ENCODE measurements around the gene RABL2B.
"Not testable (repeated sequence)": the region's sequence is repeated elsewhere in the genome, so short reads cannot be mapped to it uniquely, and the experiment has no call there.

The RABL2B gene

DNA sequence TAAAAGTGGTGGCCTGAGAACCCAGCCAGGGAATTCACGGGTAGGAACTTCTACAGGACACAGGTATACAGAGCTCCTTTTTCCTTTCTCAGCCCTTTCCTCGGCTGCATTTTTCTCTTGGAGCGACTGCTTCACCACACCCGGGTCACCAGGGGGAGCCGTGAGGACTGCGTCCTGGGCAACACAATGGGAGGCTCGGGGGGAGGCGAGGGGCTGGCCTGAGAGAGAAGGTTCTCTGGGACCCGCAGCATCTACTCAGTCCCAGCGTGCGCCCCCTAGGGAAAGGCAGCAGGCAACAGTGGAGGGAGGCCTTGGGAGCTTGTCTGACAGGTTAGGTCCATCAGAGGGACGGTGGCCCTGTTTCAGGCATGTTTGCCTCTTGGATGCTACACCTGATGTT, 8.3 kb downstream of the RABL2B start:
- not testable (repeated sequence) for H3K27me3 ChIP-seq (ENCODE audit: insufficient read depth, low read length, poor library complexity); H3K4me1 ChIP-seq (ENCODE audit: insufficient read depth, low read length); H3K79me2 ChIP-seq (ENCODE audit: insufficient read depth, low read length); H3K9ac ChIP-seq (ENCODE audit: low read depth, low read length); H3K36me3 ChIP-seq (ENCODE audit: insufficient read depth, low read length); H3K27ac ChIP-seq (ENCODE audit: low read length); H3K9me3 ChIP-seq (ENCODE audit: insufficient read depth, low read length, severe bottlenecking); H4K20me1 ChIP-seq (ENCODE audit: insufficient read depth, low read length); H3K4me3 ChIP-seq (ENCODE audit: low read depth in 1 of 2, low read length in 2 of 2); H2AFZ ChIP-seq (ENCODE audit: low read depth, low read length); H3K4me2 ChIP-seq (ENCODE audit: insufficient read depth, low read length)
- TF ChIP-seq, protein P1, sequence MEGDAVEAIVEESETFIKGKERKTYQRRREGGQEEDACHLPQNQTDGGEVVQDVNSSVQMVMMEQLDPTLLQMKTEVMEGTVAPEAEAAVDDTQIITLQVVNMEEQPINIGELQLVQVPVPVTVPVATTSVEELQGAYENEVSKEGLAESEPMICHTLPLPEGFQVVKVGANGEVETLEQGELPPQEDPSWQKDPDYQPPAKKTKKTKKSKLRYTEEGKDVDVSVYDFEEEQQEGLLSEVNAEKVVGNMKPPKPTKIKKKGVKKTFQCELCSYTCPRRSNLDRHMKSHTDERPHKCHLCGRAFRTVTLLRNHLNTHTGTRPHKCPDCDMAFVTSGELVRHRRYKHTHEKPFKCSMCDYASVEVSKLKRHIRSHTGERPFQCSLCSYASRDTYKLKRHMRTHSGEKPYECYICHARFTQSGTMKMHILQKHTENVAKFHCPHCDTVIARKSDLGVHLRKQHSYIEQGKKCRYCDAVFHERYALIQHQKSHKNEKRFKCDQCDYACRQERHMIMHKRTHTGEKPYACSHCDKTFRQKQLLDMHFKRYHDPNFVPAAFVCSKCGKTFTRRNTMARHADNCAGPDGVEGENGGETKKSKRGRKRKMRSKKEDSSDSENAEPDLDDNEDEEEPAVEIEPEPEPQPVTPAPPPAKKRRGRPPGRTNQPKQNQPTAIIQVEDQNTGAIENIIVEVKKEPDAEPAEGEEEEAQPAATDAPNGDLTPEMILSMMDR (IDR thresholded peaks at IDR 0.05; ENCODE audit: borderline replicate concordance, extremely low read depth, low read length, poor library complexity, severe bottlenecking): peak; percentile 49
- peak; percentile 32 for DNase-seq
- ATAC-seq (ENCODE audit: insufficient read depth, low read depth): peak; percentile 47; the same call in 2 of the 3 replicates

DNA sequence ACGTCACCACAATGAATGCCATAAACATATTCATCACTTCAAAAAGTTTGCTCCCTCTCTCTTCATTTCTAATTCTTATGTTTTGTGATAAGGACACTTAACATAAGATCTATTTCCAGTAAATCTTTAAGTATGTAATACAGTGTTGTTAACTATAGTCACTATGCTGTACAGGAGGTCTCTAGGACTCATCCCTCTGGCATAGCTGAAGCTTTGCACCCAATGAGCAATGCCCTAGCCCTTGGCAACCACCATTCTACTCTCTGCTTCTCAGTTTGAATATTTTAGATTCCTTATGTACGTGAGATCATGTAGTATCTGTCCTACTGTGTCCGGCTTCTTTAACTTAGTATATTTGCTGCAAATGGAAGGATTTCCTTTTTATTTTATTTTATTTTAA, 19.1 kb downstream of the RABL2B start:
- not testable (repeated sequence) for H3K4me2 ChIP-seq (ENCODE audit: insufficient read depth, low read length); H2AFZ ChIP-seq (ENCODE audit: low read depth, low read length); H3K27me3 ChIP-seq (ENCODE audit: insufficient read depth, low read length, poor library complexity); H3K27ac ChIP-seq (ENCODE audit: low read length); H3K9ac ChIP-seq (ENCODE audit: low read depth, low read length); ATAC-seq (ENCODE audit: insufficient read depth, low read depth); H3K4me1 ChIP-seq (ENCODE audit: insufficient read depth, low read length); H3K36me3 ChIP-seq (ENCODE audit: insufficient read depth, low read length); DNase-seq; H4K20me1 ChIP-seq (ENCODE audit: insufficient read depth, low read length); H3K79me2 ChIP-seq (ENCODE audit: insufficient read depth, low read length); H3K9me3 ChIP-seq (ENCODE audit: insufficient read depth, low read length, severe bottlenecking); H3K4me3 ChIP-seq (ENCODE audit: low read depth in 1 of 2, low read length in 2 of 2)

DNA sequence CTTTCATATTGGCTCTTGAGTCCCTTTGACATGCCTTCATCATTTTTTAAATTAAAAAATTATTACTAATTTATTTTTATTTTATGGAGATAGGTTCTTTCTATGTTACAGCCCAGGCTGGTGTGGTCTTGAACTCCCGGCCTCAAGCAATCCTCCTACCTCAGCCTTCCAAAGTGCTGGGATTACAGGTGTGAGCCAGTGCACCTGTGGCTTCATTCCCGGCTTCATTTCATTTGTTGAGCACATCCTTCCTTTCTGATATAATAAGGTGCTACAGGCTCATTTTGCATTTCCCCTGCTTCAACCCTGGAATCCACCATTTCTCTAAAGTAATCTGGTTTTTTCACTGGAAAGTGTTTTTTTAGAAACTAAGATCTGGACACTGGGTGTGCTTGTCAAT, 21.6 kb downstream of the RABL2B start:
- not testable (repeated sequence) for H2AFZ ChIP-seq (ENCODE audit: low read depth, low read length); H3K4me2 ChIP-seq (ENCODE audit: insufficient read depth, low read length); H4K20me1 ChIP-seq (ENCODE audit: insufficient read depth, low read length); H3K79me2 ChIP-seq (ENCODE audit: insufficient read depth, low read length); H3K36me3 ChIP-seq (ENCODE audit: insufficient read depth, low read length); H3K9ac ChIP-seq (ENCODE audit: low read depth, low read length); H3K27me3 ChIP-seq (ENCODE audit: insufficient read depth, low read length, poor library complexity); H3K9me3 ChIP-seq (ENCODE audit: insufficient read depth, low read length, severe bottlenecking); DNase-seq; H3K4me3 ChIP-seq (ENCODE audit: low read depth in 1 of 2, low read length in 2 of 2); ATAC-seq (ENCODE audit: insufficient read depth, low read depth); H3K27ac ChIP-seq (ENCODE audit: low read length)
- H3K4me1 ChIP-seq (ENCODE audit: insufficient read depth, low read length): peaks cover 14% of the 10 kb centered on the region

DNA sequence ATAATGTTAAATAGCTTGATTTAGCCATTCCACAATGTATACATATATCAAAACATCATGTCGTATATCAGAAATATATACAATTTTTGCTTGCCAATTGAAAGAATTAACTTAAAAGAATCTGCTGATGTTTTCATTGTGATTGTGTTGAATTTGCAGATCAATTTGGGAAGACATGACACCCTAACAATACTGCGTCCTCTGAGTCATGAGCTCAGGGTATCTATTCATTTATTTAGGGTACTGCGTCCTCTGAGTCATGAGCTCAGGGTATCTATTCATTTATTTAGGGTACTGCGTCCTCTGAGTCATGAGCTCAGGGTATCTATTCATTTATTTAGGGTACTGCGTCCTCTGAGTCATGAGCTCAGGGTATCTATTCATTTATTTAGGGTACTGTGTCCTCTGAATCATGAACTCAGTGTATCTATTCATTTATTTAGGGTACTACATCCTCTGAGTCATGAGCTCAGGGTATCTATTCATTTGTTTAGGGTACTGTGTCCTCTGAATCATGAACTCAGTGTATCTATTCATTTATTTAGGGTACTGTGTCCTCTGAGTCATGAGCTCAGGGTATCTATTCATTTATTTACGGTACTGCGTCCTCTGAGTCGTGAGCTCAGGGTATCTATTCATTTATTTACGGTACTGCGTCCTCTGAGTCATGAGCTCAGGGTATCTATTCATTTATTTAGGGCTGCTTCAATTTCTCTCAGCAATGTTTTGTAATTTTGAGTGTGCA, 23.7 kb downstream of the RABL2B start:
- not testable (repeated sequence) for H2AFZ ChIP-seq (ENCODE audit: low read depth, low read length); ATAC-seq (ENCODE audit: insufficient read depth, low read depth); H3K9me3 ChIP-seq (ENCODE audit: insufficient read depth, low read length, severe bottlenecking); H4K20me1 ChIP-seq (ENCODE audit: insufficient read depth, low read length); DNase-seq; H3K27ac ChIP-seq (ENCODE audit: low read length); H3K9ac ChIP-seq (ENCODE audit: low read depth, low read length); H3K4me3 ChIP-seq (ENCODE audit: low read depth in 1 of 2, low read length in 2 of 2); H3K4me2 ChIP-seq (ENCODE audit: insufficient read depth, low read length); H3K36me3 ChIP-seq (ENCODE audit: insufficient read depth, low read length); H3K79me2 ChIP-seq (ENCODE audit: insufficient read depth, low read length); H3K27me3 ChIP-seq (ENCODE audit: insufficient read depth, low read length, poor library complexity)
- H3K4me1 ChIP-seq (ENCODE audit: insufficient read depth, low read length): peaks cover 16% of the 10 kb centered on the region

DNA sequence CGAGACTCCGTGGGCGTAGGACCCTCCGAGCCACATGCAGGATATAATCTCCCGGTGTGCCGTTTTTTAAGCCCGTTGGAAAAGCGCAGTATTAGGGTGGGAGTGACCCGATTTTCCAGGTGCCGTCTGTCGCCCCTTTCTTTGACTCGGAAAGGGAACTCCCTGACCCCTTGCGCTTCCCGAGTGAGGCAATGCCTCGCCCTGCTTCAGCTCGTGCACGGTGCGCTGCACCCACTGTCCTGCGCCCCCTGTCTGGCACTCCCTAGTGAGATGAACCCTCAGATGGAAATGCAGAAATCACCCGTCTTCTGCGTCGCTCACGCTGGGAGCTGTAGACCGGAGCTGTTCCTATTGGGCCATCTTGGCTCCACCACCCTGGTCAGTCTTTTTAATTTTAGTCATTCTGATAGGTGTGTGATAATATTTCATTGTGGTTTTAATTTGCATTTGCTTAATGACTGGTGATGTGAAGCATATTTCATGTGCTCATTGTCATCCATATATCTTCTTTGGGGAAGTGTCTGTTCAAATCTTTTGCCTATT, 26.4 kb downstream of the RABL2B start:
- peaks cover 16% of the 10 kb centered on the region for H3K4me1 ChIP-seq (ENCODE audit: insufficient read depth, low read length)
- H3K27ac ChIP-seq (ENCODE audit: low read length): peak overlapping the region; percentile 79
- H3K4me2 ChIP-seq (ENCODE audit: insufficient read depth, low read length): peak overlapping the region; percentile 65
- DNase-seq (peak; percentile 79), ATAC-seq (ENCODE audit: insufficient read depth, low read depth) (peak; percentile 54; the same call in 2 of the 3 replicates)
- H3K9me3 ChIP-seq (ENCODE audit: insufficient read depth, low read length, severe bottlenecking); H4K20me1 ChIP-seq (ENCODE audit: insufficient read depth, low read length); H3K36me3 ChIP-seq (ENCODE audit: insufficient read depth, low read length); H3K27me3 ChIP-seq (ENCODE audit: insufficient read depth, low read length, poor library complexity); H3K79me2 ChIP-seq (ENCODE audit: insufficient read depth, low read length): not testable (repeated sequence)
- H3K9ac ChIP-seq (ENCODE audit: low read depth, low read length): peak overlapping the region; percentile 56
- H3K4me3 ChIP-seq (ENCODE audit: low read depth in 1 of 2, low read length in 2 of 2): peak overlapping the region; percentile 9 to 69; a peak in 3 of 4 replicates
- TF ChIP-seq, protein P1 (IDR thresholded peaks at IDR 0.05; ENCODE audit: borderline replicate concordance, extremely low read depth, low read length, poor library complexity, severe bottlenecking): peak; percentile 53
- peak overlapping the region; percentile 70 for H2AFZ ChIP-seq (ENCODE audit: low read depth, low read length)

DNA sequence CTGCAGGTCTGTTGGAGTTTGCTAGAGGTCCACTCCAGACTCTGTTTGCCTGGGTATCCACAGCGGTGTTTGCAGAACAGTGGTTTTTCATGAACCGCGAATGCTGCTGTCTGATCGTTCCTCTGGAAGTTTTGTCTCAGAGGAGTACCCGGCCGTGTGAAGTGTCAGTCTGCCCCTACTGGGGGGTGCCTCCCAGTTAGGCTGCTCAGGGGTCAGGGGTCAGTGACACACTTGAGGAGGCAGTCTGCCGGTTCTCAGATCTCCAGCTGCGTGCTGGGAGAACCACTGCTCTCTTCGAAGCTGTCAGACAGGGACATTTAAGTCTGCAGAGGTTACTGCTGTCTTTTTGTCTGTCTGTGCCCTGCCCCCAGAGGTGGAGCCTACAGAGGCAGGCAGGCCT, 27.0 kb downstream of the RABL2B start:
- peaks cover 16% of the 10 kb centered on the region for H3K4me1 ChIP-seq (ENCODE audit: insufficient read depth, low read length)
- peak overlapping the region; percentile 65; the same call in 1 of the 2 replicates for H3K4me2 ChIP-seq (ENCODE audit: insufficient read depth, low read length)
- H3K9me3 ChIP-seq (ENCODE audit: insufficient read depth, low read length, severe bottlenecking); H3K79me2 ChIP-seq (ENCODE audit: insufficient read depth, low read length); H3K27me3 ChIP-seq (ENCODE audit: insufficient read depth, low read length, poor library complexity); H2AFZ ChIP-seq (ENCODE audit: low read depth, low read length); ATAC-seq (ENCODE audit: insufficient read depth, low read depth); H3K36me3 ChIP-seq (ENCODE audit: insufficient read depth, low read length); H4K20me1 ChIP-seq (ENCODE audit: insufficient read depth, low read length); H3K27ac ChIP-seq (ENCODE audit: low read length): not testable (repeated sequence)
- peak; percentile 39 for DNase-seq
- H3K9ac ChIP-seq (ENCODE audit: low read depth, low read length): peak overlapping the region; percentile 56; the same call in 1 of the 2 replicates
- peak overlapping the region in 1 of 2 experiments; percentile 41; a peak in 2 of 4 replicates for H3K4me3 ChIP-seq (ENCODE audit: low read depth in 1 of 2, low read length in 2 of 2)

DNA sequence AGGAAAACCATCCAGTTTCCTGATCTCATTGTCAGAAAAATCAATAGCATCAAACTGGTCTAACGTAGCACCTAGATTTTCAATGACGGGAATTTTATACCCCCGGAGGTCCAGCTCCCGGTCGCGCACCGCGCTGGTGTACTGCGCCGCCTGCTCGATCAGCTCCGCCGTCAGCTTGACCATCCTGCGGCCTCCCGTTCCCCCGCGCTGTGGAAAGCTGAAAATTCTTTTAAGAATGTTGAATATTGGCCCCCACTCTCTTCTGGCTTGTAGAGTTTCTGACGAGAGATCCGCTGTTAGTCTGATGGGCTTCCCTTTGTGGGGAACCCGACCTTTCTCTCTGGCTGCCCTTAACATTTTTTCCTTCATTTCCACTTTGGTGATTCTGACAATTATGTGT, 28.2 kb downstream of the RABL2B start:
- not testable (repeated sequence) for ATAC-seq (ENCODE audit: insufficient read depth, low read depth); H3K27ac ChIP-seq (ENCODE audit: low read length)
- peaks cover 16% of the 10 kb centered on the region for H3K4me1 ChIP-seq (ENCODE audit: insufficient read depth, low read length)

More for the DNA sequence above, 28.2 kb downstream of the RABL2B start:
- not testable (repeated sequence) for H4K20me1 ChIP-seq (ENCODE audit: insufficient read depth, low read length); H2AFZ ChIP-seq (ENCODE audit: low read depth, low read length); H3K9me3 ChIP-seq (ENCODE audit: insufficient read depth, low read length, severe bottlenecking); DNase-seq; H3K4me3 ChIP-seq (ENCODE audit: low read depth in 1 of 2, low read length in 2 of 2); H3K4me2 ChIP-seq (ENCODE audit: insufficient read depth, low read length); H3K27me3 ChIP-seq (ENCODE audit: insufficient read depth, low read length, poor library complexity); H3K36me3 ChIP-seq (ENCODE audit: insufficient read depth, low read length); H3K79me2 ChIP-seq (ENCODE audit: insufficient read depth, low read length); H3K9ac ChIP-seq (ENCODE audit: low read depth, low read length)
